HepG2 (cell line): ENCODE data around the gene PSMD5. TPM values are rescaled to one million over a fixed set of nuclear protein-coding genes. Genes with fewer than 3 reads are reported as not detected.

Experiments
- ADNP ChIP-seq: sonication (generic); formaldehyde crosslinking; IDR thresholded peaks from 2 replicates; pipeline ENCODE4 v1.4.0; 2020; ENCODE audit warnings: missing genetic modification reagents
- ARNT2 ChIP-seq: sonication (generic); formaldehyde crosslinking; IDR thresholded peaks from 2 replicates; pipeline ENCODE4 v1.8.0; 2022; ENCODE audit warnings: mild to moderate bottlenecking, low read depth, missing genetic modification reagents, moderate library complexity
- CENPX ChIP-seq: sonication (generic); formaldehyde crosslinking; IDR thresholded peaks from 2 replicates; pipeline ENCODE4 v1.9.0; 2021; ENCODE audit warnings: mild to moderate bottlenecking, missing genetic modification reagents, moderate library complexity
- CREB3 ChIP-seq: sonication (generic); formaldehyde crosslinking; IDR thresholded peaks from 2 replicates; pipeline ENCODE4 v1.5.0; 2020; ENCODE audit warnings: missing genetic modification reagents
- HNRNPLL ChIP-seq: fragments of 200-400 bp; formaldehyde crosslinking; IDR thresholded peaks from 2 replicates; pipeline ENCODE4 v1.6.1; 2017; ENCODE audit warnings: mild to moderate bottlenecking, low read depth, low read length; ENCODE audit not compliant: poor library complexity, severe bottlenecking
- NR2C2 ChIP-seq: sonication (generic); formaldehyde crosslinking; IDR thresholded peaks from 2 replicates; pipeline ENCODE4 v1.4.0; 2020; ENCODE audit warnings: missing genetic modification reagents, mild to moderate bottlenecking, moderate library complexity, borderline replicate concordance
- PAF1 ChIP-seq: IDR thresholded peaks from 2 replicates; pipeline ENCODE4 v1.6.1; 2016; ENCODE audit warnings: missing genetic modification reagents, missing compliant biosample characterization
- PHF21A ChIP-seq: sonication (generic); formaldehyde crosslinking; IDR thresholded peaks from 2 replicates; pipeline ENCODE4 v1.5.0; 2020; ENCODE audit warnings: mild to moderate bottlenecking, missing genetic modification reagents
- PITX1 ChIP-seq: sonication (generic); formaldehyde crosslinking; IDR thresholded peaks from 2 replicates; pipeline ENCODE4 v1.5.1; 2020; ENCODE audit warnings: mild to moderate bottlenecking, missing genetic modification reagents
- SIN3A ChIP-seq: IDR thresholded peaks from 2 replicates; pipeline ENCODE4 v1.6.1; 2011; ENCODE audit warnings: low read depth, mild to moderate bottlenecking, control low read depth, low read length, borderline replicate concordance
- TARDBP ChIP-seq: sonication (generic); formaldehyde crosslinking; IDR thresholded peaks from 2 replicates; pipeline ENCODE4 v1.8.0; 2022; ENCODE audit warnings: mild to moderate bottlenecking, missing genetic modification reagents
- ZBTB44 ChIP-seq: sonication (generic); formaldehyde crosslinking; IDR thresholded peaks from 2 replicates; pipeline ENCODE4 v1.4.0; 2020; ENCODE audit warnings: missing genetic modification reagents
- ZNF33B ChIP-seq: sonication (generic); formaldehyde crosslinking; IDR thresholded peaks from 2 replicates; pipeline ENCODE4 v1.5.1; 2020; ENCODE audit warnings: mild to moderate bottlenecking, missing genetic modification reagents
- ZNF7 ChIP-seq: IDR thresholded peaks from 2 replicates; pipeline ENCODE4 v1.6.1; 2016; ENCODE audit warnings: missing biosample characterization, missing genetic modification reagents
- polyA plus RNA-seq, 8 experiments: library from polyadenylated mRNA; depleted of rRNA in 3 of 8; stranded (reverse) in 7 of 8; unstranded in 1 of 8; fragments of >200 nt; fragmentation: Illumina TruSeq in 4 of 8; extraction: Trizol in 4 of 8; gene quantifications; 2 replicates each; pipeline versions ENCODE4 v1.2.1 to v1.2.3, GENCODE V29; 2011 to 2016; ENCODE audit warnings: low read depth in 4 of 8, missing spikeins in 1 of 8, mixed read lengths in 1 of 8; ENCODE audit not compliant: insufficient read depth in 1 of 8
- total RNA-seq, 5 experiments: library from RNA; depleted of rRNA; stranded (reverse); fragments of >200 nt; fragmentation: Illumina TruSeq; extraction: Trizol; gene quantifications; 2 replicates each; pipeline ENCODE4 v1.2.3, GENCODE V29; 2016; ENCODE audit warnings: low read depth in 1 of 5
- TF ChIP-seq, protein P1 (sequence below): sonication (generic); formaldehyde crosslinking; IDR thresholded peaks from 2 replicates; pipeline ENCODE4 v1.4.0; 2020; ENCODE audit warnings: mild to moderate bottlenecking, missing genetic modification reagents, borderline replicate concordance
- TF ChIP-seq, protein P2 (sequence below): sonication (generic); formaldehyde crosslinking; IDR thresholded peaks from 2 replicates; pipeline ENCODE4 v1.4.0; 2020; ENCODE audit warnings: missing genetic modification reagents

The PSMD5 gene
- total and polyA plus RNA-seq, 2 of the 13 experiments (the other 11 are each of a cell fraction or from before 2014, with no cell fraction given), result 12.7 to 18.1 TPM

DNA sequence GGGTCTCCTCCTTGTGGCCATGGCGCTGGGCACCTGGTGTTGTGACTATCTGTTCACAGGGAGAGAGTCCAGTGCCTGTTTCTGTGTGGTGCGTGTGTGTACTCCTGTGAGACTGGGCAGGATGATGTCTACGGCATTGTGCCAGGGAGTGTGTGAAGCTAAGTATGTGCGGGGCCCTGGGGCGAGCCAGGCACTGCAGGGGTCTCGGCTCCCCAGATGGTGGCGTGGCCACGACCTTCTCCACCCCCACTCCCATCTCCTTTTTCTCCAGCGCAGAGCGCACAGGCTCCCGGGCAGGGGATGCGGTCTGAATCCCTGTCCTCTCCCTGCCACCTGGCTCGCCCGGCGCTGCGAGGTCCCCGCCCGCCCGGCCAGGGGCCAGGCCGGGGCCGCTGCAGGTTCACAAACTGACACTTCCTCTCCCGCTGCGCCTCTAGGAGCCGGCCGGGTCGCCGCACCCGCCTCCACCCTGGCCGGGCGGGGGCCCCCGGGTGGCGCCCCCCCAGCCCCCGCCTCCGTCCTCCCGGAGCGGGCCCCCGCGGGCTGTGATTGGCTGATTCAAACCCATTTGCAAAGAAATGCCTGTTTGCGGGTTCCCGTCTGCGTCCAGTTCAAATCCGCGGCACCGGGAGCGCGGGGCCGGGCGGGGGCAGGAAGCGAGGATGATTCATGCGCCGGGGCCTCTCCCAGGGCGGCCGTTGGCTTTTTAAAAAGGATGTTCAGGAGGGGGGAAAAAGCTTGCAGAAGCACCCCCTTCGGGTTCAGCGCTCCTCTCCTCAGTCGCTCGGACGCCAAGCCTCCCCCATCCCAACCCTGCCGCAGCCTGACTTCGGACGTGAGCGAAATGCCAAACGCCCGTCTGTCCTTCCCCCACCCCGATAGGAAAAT is 33.5 kb upstream of the PSMD5 start (continued):
- peak; percentile 39; the same call in 1 of the 2 replicates for TF ChIP-seq CREB3
- no peak for TF ChIP-seq ZNF7 (CRISPR knock-in tag)
- TF ChIP-seq HNRNPLL, result peak; percentile 41
- 0 out of 2 replicates have a peak, but pooled peaks have one; percentile 31 for TF ChIP-seq ZNF33B (CRISPR knock-in tag)
- TF ChIP-seq PAF1 (CRISPR knock-in tag), result no peak
- TF ChIP-seq ZBTB44 (CRISPR knock-in tag), result no peak
- no peak; the same call in 1 of the 2 replicates for TF ChIP-seq ADNP
- TF ChIP-seq PITX1 (CRISPR knock-in tag), result no peak
- TF ChIP-seq, protein P1, sequence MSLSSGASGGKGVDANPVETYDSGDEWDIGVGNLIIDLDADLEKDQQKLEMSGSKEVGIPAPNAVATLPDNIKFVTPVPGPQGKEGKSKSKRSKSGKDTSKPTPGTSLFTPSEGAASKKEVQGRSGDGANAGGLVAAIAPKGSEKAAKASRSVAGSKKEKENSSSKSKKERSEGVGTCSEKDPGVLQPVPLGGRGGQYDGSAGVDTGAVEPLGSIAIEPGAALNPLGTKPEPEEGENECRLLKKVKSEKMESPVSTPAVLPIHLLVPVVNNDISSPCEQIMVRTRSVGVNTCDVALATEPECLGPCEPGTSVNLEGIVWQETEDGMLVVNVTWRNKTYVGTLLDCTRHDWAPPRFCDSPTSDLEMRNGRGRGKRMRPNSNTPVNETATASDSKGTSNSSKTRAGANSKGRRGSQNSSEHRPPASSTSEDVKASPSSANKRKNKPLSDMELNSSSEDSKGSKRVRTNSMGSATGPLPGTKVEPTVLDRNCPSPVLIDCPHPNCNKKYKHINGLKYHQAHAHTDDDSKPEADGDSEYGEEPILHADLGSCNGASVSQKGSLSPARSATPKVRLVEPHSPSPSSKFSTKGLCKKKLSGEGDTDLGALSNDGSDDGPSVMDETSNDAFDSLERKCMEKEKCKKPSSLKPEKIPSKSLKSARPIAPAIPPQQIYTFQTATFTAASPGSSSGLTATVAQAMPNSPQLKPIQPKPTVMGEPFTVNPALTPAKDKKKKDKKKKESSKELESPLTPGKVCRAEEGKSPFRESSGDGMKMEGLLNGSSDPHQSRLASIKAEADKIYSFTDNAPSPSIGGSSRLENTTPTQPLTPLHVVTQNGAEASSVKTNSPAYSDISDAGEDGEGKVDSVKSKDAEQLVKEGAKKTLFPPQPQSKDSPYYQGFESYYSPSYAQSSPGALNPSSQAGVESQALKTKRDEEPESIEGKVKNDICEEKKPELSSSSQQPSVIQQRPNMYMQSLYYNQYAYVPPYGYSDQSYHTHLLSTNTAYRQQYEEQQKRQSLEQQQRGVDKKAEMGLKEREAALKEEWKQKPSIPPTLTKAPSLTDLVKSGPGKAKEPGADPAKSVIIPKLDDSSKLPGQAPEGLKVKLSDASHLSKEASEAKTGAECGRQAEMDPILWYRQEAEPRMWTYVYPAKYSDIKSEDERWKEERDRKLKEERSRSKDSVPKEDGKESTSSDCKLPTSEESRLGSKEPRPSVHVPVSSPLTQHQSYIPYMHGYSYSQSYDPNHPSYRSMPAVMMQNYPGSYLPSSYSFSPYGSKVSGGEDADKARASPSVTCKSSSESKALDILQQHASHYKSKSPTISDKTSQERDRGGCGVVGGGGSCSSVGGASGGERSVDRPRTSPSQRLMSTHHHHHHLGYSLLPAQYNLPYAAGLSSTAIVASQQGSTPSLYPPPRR, result 0 out of 2 replicates have a peak, but pooled peaks have one; percentile 3
- TF ChIP-seq TARDBP (CRISPR knock-in tag), result peak; percentile 64; the same call in 1 of the 2 replicates
- TF ChIP-seq CENPX (CRISPR knock-in tag), result no peak
- peak; percentile 72; the same call in 1 of the 2 replicates for TF ChIP-seq PHF21A (CRISPR knock-in tag)
- no peak for TF ChIP-seq NR2C2
- peak; percentile 39; the same call in 1 of the 2 replicates for TF ChIP-seq ARNT2 (CRISPR knock-in tag)
- TF ChIP-seq, protein P2, sequence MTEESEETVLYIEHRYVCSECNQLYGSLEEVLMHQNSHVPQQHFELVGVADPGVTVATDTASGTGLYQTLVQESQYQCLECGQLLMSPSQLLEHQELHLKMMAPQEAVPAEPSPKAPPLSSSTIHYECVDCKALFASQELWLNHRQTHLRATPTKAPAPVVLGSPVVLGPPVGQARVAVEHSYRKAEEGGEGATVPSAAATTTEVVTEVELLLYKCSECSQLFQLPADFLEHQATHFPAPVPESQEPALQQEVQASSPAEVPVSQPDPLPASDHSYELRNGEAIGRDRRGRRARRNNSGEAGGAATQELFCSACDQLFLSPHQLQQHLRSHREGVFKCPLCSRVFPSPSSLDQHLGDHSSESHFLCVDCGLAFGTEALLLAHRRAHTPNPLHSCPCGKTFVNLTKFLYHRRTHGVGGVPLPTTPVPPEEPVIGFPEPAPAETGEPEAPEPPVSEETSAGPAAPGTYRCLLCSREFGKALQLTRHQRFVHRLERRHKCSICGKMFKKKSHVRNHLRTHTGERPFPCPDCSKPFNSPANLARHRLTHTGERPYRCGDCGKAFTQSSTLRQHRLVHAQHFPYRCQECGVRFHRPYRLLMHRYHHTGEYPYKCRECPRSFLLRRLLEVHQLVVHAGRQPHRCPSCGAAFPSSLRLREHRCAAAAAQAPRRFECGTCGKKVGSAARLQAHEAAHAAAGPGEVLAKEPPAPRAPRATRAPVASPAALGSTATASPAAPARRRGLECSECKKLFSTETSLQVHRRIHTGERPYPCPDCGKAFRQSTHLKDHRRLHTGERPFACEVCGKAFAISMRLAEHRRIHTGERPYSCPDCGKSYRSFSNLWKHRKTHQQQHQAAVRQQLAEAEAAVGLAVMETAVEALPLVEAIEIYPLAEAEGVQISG, result peak; percentile 70
- TF ChIP-seq SIN3A, result 0 out of 2 replicates have a peak, but pooled peaks have one; percentile 14
